Left renal pelvis (tissue), 4 donors: ENCODE data around the gene PALB2. TPM values are rescaled to one million over a fixed set of nuclear protein-coding genes. Genes with fewer than 3 reads are reported as not detected.
"Not testable (repeated sequence)": the region's sequence is repeated elsewhere in the genome, so short reads cannot be mapped to it uniquely, and the experiment has no call there.

ENCODE experiments used
- DNase-seq, 4 donors: peaks; one replicate each; pipeline ENCODE4 v3.0.0-alpha.2; 2013; ENCODE audit warnings: low read depth in 4 of 4, low spot score in 3 of 4
- polyA plus RNA-seq, 4 donors: library from polyadenylated mRNA; unstranded; fragments of 120-200 nt; gene quantifications; one replicate each; pipeline ENCODE4 v1.2.1, GENCODE V29; 2013; ENCODE audit not compliant: insufficient read length in 4 of 4

PALB2 gene
- polyA plus RNA-seq, 4 donors = 13.4 to 21.7 (median 20.5) TPM

- DNase-seq = no peak
These were observed 56.7 kb downstream of the PALB2 start for GRCh38 chr16:23584186-23585076.

- not testable (repeated sequence) for DNase-seq
These were observed 57.8 kb downstream of the PALB2 start for GRCh38 chr16:23583271-23583670.

- DNase-seq = no peak
These were observed 59.3 kb downstream of the PALB2 start for GRCh38 chr16:23581764-23582163.

- DNase-seq = no peak
These were observed 60.7 kb downstream of the PALB2 start for GRCh38 chr16:23580391-23580790.

DNA sequence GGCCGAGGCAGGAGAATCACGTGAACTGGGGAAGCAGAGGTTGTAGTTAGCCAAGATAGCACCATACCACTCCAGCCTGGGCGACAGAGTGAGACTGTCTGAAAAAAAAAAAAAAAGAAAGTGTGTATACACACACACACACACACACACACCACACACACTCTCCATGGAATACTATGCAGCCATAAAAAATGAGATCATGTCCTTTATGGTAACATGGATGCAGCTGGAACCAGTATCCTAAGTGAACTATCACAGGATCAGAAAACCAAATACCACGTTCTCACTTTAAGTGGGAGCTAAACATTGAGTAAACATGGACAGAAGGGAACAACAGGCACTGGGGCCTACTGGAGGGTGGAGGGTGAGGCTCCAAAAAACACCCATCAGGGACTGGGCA, 61.7 kb downstream of the PALB2 start:
- no peak for DNase-seq

GRCh38 chr16:23578101-23578830, 62.8 kb downstream of the PALB2 start:
- DNase-seq = no peak

DNA sequence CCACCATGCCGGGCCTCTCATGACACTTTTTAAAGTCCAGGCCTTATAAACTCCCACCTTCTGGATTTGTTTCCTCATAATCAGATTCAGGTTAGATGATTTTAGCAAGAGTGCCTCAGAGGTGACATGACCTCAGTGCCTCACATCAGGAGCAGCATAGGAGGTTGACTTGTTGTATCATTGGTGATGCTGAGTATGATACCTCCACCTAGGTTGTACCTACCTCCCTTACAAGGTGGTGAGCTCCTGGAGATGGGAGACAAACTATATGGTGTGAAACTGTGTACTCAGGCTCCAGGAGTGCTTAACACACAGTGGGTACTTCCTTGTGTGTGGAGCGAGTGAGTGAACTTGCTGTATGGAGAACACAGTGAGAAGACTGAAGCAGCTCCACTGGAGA, 63.6 kb downstream of the PALB2 start:
- no peak for DNase-seq

DNA sequence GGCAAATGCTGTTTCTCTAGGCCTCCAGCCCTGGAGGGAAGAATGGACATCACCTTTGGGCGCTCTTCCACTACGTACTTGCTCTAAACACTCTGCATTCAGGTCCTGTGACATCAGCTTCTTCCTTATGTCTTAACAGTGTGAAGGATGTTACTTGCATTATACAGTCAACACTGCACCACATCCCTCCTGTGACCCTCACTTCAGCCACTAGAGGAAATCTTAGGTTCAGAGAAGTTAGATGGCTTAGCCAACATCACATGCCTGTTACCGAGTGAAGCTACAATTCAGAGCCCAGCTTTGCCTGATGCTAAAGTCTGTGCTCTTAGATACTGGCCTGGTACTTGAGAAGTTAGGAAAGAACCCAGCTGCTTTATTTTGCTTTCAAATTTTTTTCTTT, 65.3 kb downstream of the PALB2 start:
- no peak for DNase-seq

GRCh38 chr16:23573817-23574216, 67.3 kb downstream of the PALB2 start:
- DNase-seq = no peak

DNA sequence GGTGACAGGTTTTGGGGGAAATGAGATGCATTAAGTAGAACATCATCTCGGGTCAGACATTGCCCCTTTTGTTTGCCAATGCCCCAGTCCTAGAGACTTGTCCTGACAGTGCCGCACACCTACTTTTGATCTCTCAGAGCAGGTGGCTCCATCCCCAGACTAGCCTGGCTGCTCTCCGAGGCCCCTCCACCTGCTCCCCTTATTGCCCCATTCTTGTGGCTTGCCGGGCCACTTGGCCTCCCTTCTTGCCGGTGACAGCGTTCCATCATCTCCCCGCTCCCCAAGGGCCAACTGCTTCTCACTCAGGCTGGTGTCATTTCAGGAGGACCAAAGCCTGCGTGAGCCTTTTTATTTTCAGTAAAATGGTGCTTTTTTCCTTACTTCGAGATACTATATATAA, 68.7 kb downstream of the PALB2 start:
- DNase-seq = no peak

DNA sequence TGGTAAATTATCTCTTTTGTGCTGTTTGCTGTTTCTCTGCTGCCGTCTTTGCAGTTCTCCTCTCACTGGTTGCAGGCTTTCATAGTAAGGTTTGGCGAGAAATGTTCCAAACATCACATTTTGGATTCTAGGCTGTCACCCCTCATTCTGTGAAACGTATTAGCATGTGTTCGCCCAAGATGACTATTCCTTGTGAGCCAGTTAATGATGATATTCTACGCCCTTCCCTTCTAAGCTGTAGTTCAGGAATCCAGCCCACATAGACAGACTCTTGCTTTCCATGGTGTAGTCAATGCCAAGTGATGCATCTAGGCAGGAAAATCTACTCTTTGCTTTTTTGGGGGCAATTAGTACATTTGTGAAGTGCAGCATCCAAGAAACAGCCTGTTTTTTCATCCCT, 69.2 kb downstream of the PALB2 start:
- DNase-seq = no peak

DNA sequence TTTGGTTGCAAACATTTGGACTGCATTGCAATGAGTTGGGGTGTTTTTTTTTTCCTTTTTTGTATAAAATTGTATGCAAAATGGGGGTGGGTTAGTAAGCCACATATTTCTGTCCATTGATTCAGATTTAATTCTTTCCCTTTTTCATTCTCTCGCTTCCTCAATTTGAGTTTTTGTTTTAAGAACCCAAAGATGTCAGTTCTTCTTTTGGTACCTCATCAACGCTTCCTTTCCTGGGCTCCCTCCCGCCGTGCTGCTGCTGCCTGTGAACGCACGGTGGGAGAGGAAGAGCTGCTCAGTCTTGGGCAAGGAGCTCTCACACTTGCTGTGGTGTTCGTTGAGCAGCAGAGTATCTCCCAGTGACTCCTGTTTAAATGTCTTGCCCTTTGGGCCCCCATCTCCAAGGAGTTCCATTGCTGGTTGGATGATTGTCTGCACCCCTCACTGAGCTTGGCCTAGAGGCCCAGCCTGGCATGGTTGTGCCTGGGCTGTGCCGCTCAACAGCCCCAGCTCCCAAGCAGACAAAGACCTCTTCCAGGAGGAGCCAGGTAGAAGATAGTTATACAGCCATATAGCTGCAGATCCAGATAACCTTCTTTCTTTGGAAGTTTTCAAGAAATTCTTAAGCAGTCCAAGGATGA, 70.0 kb downstream of the PALB2 start:
- DNase-seq = no peak

GRCh38 chr16:23567602-23568001, 73.5 kb downstream of the PALB2 start:
- no peak for DNase-seq

DNA sequence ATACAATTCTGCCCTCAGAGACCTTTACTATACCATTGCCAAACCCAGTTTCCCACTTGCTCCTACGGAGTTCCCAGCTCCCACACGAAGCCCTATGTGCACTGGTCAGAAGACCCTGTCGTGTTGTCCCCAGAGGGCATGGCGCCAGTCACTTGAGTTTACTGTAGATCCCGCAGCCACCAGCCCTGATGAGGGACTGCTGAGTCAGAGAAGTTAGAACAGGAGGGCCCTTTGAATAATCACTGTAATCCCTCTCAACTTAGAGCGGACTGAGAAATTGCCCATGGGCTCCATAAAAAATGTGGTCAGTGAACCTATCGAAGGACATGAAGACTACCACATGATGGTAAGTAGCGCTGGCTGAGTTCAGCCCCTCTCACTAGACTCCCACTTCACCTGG, 74.4 kb downstream of the PALB2 start:
- DNase-seq = no peak

GRCh38 chr16:23564575-23565363, 76.3 kb downstream of the PALB2 start:
- no peak for DNase-seq

- no peak for DNase-seq
These were observed 77.9 kb downstream of the PALB2 start for GRCh38 chr16:23563186-23563585.

DNA sequence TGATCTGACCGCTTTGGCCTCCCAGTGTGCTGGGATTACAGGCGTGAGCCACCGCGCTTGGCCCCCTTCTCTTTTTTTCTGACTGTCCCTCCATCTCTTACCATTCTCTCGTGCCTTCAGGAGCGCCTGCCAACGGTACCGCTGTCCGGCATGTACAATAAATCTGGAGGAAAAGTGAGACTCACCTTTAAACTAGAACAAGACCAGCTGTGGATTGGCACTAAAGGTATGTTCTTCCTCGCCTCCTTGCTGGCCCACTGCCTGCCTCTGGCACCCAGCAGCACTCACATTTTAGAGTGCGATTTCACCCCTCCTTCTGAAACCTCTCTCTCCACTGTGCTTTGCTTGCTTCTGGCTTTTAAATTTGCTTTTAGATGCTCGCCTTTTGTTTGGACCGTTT, 78.6 kb downstream of the PALB2 start:
- DNase-seq = no peak

DNA sequence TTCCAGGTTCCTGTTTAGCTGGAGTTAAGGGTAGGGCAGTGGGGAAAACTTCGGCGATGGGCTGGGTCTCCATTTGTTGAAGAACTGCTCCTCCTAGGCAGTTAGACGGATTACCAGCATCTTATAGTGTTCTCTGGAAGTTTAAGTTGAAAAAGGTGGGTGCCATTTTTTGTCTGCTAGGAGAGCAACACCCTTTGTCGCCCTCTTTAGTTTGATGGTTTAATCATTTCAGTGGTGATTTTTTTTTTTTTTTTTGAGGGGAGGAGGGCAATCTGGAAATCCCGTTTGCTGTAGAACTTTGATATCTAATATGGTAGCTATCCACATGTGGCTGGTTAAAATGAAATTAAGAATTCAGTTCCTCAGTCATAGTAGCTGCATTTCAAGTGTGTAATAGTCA, 79.5 kb downstream of the PALB2 start:
- no peak for DNase-seq

DNA sequence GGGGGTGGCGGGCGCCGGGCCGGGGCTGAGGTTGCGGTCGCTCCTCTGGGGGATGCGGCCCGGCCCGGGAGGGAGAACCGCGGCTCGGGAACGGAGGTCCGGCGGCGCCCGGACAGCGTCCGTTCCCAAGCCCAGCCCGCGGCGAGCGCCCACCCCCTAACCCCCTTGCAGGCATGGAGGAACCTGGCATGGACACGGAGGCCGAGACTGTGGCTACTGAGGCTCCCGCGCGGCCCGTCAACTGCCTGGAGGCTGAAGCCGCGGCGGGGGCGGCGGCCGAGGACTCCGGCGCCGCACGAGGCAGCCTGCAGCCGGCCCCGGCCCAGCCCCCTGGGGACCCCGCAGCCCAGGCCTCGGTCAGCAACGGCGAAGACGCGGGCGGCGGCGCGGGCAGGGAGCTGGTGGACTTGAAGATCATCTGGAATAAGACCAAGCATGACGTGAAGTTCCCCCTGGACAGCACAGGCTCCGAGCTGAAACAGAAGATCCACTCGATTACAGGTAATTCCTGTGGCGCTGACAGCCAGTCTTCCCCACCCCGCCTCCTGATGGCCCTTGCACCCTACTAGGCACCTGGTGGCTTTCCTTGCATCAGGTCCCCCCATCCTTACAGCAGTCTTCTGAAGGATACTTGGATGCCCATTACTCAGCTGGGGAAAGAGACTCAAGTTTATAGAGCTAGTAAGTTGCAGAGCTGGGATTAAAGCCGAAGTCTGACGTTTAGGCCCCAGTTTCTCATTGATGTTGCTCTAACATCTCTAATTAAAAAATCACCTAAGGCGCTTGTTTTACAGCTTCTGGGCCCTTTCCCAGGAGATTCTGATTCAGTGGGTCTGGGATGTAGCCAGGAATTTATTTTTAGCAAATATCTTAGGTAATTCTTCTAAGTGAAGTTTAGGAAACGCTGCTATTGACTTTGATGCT, 83.1 kb downstream of the PALB2 start:
- no peak for DNase-seq
